NCI-H2227 treated with DMSO at 0.1 percent for 48 hours (cell line): ENCODE data around the gene WWOX.

Experiments
- DNase-seq: peaks from one replicate; lab custom pipeline; 2025; lab: John Stamatoyannopoulos, UW

Gene WWOX

GRCh38 chr16:78862022-78862421, 762.6 kb downstream of the WWOX start:
- no peak for DNase-seq

- DNase-seq, result no peak
These were observed 767.1 kb downstream of the WWOX start for GRCh38 chr16:78866521-78866920.

- no peak for DNase-seq
These were observed 770.0 kb downstream of the WWOX start for GRCh38 chr16:78869492-78869891.

- no peak for DNase-seq
These were observed 771.8 kb downstream of the WWOX start for GRCh38 chr16:78871241-78871640.

GRCh38 chr16:78876671-78877070, 777.2 kb downstream of the WWOX start:
- DNase-seq, result no peak

- DNase-seq, result no peak
These were observed 777.7 kb downstream of the WWOX start for GRCh38 chr16:78877114-78877655.

- no peak for DNase-seq
These were observed 779.1 kb downstream of the WWOX start for GRCh38 chr16:78878570-78878969.

GRCh38 chr16:78879011-78879410, 779.6 kb downstream of the WWOX start:
- DNase-seq, result no peak

- no peak for DNase-seq
These were observed 782.7 kb downstream of the WWOX start for GRCh38 chr16:78882150-78882549.

GRCh38 chr16:78882751-78883150, 783.3 kb downstream of the WWOX start:
- no peak for DNase-seq

GRCh38 chr16:78884204-78884603, 784.8 kb downstream of the WWOX start:
- DNase-seq, result no peak

- no peak for DNase-seq
These were observed 789.9 kb downstream of the WWOX start for GRCh38 chr16:78889346-78889745.

- DNase-seq, result no peak
These were observed 791.0 kb downstream of the WWOX start for GRCh38 chr16:78890373-78890895.

GRCh38 chr16:78892951-78893733, 793.7 kb downstream of the WWOX start:
- no peak for DNase-seq

GRCh38 chr16:78894886-78895285, 795.4 kb downstream of the WWOX start:
- DNase-seq, result no peak

- no peak for DNase-seq
These were observed 796.2 kb downstream of the WWOX start for GRCh38 chr16:78895681-78896080.

- DNase-seq, result no peak
These were observed 796.8 kb downstream of the WWOX start for GRCh38 chr16:78896280-78896679.

- DNase-seq, result no peak
These were observed 797.8 kb downstream of the WWOX start for GRCh38 chr16:78897299-78897698.

GRCh38 chr16:78900044-78900811, 800.8 kb downstream of the WWOX start:
- DNase-seq, result no peak

GRCh38 chr16:78900966-78901365, 801.5 kb downstream of the WWOX start:
- DNase-seq, result no peak

- DNase-seq, result no peak
These were observed 802.9 kb downstream of the WWOX start for GRCh38 chr16:78902321-78902720.

GRCh38 chr16:78903237-78903636, 803.8 kb downstream of the WWOX start:
- DNase-seq, result no peak

GRCh38 chr16:78903843-78904242, 804.4 kb downstream of the WWOX start:
- peak; percentile 79 for DNase-seq
